HUES48 (cell line): ENCODE results near the gene SDK1.

Experiments used
- H3K27ac ChIP-seq: one replicate; pipeline ENCODE4 v1.7.0; 2013; ENCODE audit warnings: low read depth, low read length, inconsistent platforms
- H3K27me3 ChIP-seq: 2 replicates; pipeline ENCODE4 v1.6.1; 2013; ENCODE audit warnings: mild to moderate bottlenecking, low read length; ENCODE audit not compliant: control insufficient read depth, insufficient read depth
- H3K36me3 ChIP-seq: 2 replicates; pipeline ENCODE4 v1.6.1; 2013; ENCODE audit warnings: low read length; ENCODE audit not compliant: control insufficient read depth, insufficient read depth
- H3K4me1 ChIP-seq: 2 replicates; pipeline ENCODE4 v1.6.1; 2013; ENCODE audit warnings: mild to moderate bottlenecking, low read length; ENCODE audit not compliant: control insufficient read depth, insufficient read depth
- H3K4me3 ChIP-seq: 2 replicates; pipeline ENCODE4 v1.5.1; 2013; ENCODE audit warnings: mild to moderate bottlenecking, low read depth, low read length
- H3K9ac ChIP-seq: 2 replicates; pipeline ENCODE4 v1.6.1; 2013; ENCODE audit warnings: mild to moderate bottlenecking, low read depth, low read length, moderate library complexity
- H3K9me3 ChIP-seq: 2 replicates; pipeline ENCODE4 v1.6.1; 2013; ENCODE audit warnings: low read length; ENCODE audit not compliant: control insufficient read depth, insufficient read depth

Gene SDK1

DNA sequence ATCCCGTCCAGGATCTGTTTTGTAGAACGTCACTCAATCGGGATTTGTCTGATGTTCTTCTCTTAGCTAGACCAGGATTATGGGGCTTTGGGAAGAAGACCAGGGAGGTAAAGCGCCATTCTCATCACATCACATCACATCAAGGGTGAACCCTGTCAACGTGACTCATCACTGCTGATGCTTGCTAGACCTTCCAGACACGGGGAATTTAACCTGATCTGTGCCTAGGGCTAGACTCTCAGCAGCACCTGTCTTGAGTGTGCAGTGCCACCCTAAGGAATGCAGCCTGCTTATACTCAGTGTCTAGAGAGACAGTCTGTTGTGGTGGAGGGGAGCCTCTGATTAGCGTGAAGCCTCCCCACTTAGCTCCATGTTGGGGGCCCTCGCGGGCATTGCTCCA is 702.5 kb downstream of the SDK1 start:
- Histone ChIP-seq H3K4me1 (peaks cover 13% of the 10 kb centered on the region; the same call in 1 of the 2 replicates), H3K27ac (no peak overlapping the region), H3K9ac (no peak overlapping the region), H3K27me3 (no peaks in the 10 kb centered on the region), H3K9me3 (no peaks in the 10 kb centered on the region), H3K4me3 (no peak overlapping the region), H3K36me3 (no peaks in the 10 kb centered on the region)

- no peaks in the 10 kb centered on the region for H3K9me3 ChIP-seq
- H3K27me3 ChIP-seq: no peaks in the 10 kb centered on the region
- no peak overlapping the region for H3K27ac ChIP-seq
- H3K4me1 ChIP-seq: peaks cover 41% of the 10 kb centered on the region
- H3K36me3 ChIP-seq: no peaks in the 10 kb centered on the region
- H3K4me3 ChIP-seq: no peak overlapping the region
- H3K9ac ChIP-seq: no peak overlapping the region
Measured at GRCh38 chr7:4006687-4007086, 705.6 kb downstream of the SDK1 start.

GRCh38 chr7:4009211-4010060 is 708.4 kb downstream of the SDK1 start:
- Histone ChIP-seq H3K4me3 (no peak overlapping the region), H3K4me1 (peaks cover 46% of the 10 kb centered on the region), H3K36me3 (no peaks in the 10 kb centered on the region), H3K27me3 (no peaks in the 10 kb centered on the region), H3K27ac (no peak overlapping the region), H3K9ac (no peak overlapping the region), H3K9me3 (no peaks in the 10 kb centered on the region)

DNA sequence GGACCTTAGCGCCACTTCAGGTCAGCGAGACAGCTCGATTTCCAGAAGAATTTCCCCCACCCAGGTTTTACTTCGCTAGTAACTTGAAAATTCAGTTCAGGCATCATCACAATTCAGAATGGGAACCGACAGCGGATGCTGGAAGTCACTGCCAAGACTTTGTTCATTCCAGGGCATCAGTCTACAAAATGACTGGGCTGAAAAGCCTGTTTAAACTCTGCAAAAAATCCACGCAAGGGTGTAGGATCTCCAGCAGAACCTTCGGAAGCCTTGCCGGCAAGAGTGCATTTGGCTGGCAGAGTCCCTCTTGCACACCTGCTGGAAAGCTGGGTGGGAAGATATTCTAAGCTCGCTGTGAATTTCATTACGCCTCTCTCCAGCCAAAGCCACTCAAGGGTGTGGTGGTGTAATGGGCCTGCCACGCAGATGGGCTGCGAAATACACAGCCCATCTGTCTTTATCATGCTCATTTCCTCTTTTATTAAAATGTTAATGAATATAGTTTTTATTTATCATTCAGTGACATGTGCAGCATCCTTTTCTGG is 709.1 kb downstream of the SDK1 start:
- H3K27me3 ChIP-seq: no peaks in the 10 kb centered on the region
- H3K27ac ChIP-seq: no peak overlapping the region
- no peaks in the 10 kb centered on the region for H3K36me3 ChIP-seq
- H3K4me3 ChIP-seq: no peak overlapping the region
- H3K9me3 ChIP-seq: no peaks in the 10 kb centered on the region
- peaks cover 46% of the 10 kb centered on the region for H3K4me1 ChIP-seq
- no peak overlapping the region for H3K9ac ChIP-seq

DNA sequence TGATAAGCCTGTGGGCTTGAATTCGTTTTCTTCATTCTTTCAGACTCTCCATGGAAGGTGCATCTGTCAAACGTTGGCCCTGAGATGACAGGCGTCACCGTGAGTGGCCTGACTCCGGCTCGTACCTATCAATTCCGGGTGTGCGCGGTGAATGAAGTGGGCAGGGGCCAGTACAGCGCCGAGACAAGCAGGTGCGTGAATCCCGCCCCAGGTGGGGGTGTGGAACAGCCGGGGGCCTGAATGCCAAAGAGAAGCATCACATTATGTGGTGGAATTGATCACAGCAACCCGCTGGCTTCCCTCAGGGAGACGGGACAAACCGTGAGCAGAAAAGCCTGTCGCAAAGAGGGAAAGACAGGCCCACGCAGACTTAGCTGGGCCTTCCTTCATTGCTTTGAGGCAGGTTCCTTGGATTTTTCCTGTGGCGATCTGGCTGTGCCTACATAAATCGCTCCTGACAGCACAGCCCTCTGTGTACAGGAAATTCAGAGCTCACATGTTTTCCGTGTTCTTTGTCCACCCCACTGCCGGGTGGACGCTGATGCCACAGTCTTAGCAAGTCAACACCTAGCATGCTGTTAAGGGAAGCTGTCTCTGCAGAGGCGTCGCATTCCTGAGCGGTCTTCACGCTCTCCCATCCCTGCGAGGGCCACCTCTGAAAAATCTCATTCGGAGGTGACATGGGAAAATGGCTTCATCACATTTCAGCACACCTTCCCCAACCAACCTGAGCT is 710.0 kb downstream of the SDK1 start:
- no peak overlapping the region for H3K9ac ChIP-seq
- no peaks in the 10 kb centered on the region for H3K27me3 ChIP-seq
- no peaks in the 10 kb centered on the region for H3K36me3 ChIP-seq
- peaks cover 45% of the 10 kb centered on the region for H3K4me1 ChIP-seq
- no peak overlapping the region for H3K4me3 ChIP-seq
- no peaks in the 10 kb centered on the region for H3K9me3 ChIP-seq
- H3K27ac ChIP-seq: no peak overlapping the region

DNA sequence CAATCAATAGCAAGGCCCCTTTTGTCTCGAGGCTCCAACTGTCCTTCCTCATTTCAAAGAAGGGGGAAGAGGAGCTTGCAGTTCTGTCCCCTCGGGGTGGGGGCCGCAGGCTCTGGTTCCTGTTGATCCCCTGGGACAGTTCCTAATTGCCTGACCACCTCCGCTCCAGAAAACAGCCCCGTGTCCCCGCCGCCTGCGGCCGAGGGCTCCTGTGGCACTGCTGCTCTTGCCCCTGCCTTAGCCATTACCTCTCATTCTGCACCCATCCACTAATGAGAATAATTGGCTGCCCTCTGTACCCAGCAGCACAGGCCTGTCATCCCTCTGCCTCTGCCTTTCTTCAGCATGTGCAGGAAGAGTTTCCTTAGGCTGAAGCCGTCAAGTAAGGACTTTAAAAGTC is 712.7 kb downstream of the SDK1 start:
- Histone ChIP-seq H3K9me3 (no peaks in the 10 kb centered on the region), H3K4me3 (no peak overlapping the region), H3K4me1 (peaks cover 33% of the 10 kb centered on the region), H3K27ac (no peak overlapping the region), H3K9ac (no peak overlapping the region), H3K27me3 (no peaks in the 10 kb centered on the region), H3K36me3 (0 out of 2 replicates have a peak, but pooled peaks cover 3% of the 10 kb centered on the region)

GRCh38 chr7:4014346-4015050 is 713.4 kb downstream of the SDK1 start:
- 0 out of 2 replicates have a peak, but pooled peaks cover 3% of the 10 kb centered on the region for H3K36me3 ChIP-seq
- 0 out of 2 replicates have a peak, but pooled peaks cover 6% of the 10 kb centered on the region for H3K9me3 ChIP-seq
- no peak overlapping the region for H3K9ac ChIP-seq
- peaks cover 25% of the 10 kb centered on the region for H3K4me1 ChIP-seq
- H3K27me3 ChIP-seq: no peaks in the 10 kb centered on the region
- no peak overlapping the region for H3K27ac ChIP-seq
- no peak overlapping the region for H3K4me3 ChIP-seq

- Histone ChIP-seq H3K9ac (no peak overlapping the region), H3K27me3 (no peaks in the 10 kb centered on the region), H3K4me1 (peaks cover 18% of the 10 kb centered on the region), H3K27ac (no peak overlapping the region), H3K9me3 (0 out of 2 replicates have a peak, but pooled peaks cover 7% of the 10 kb centered on the region), H3K4me3 (no peak overlapping the region), H3K36me3 (0 out of 2 replicates have a peak, but pooled peaks cover 3% of the 10 kb centered on the region)
Measured at GRCh38 chr7:4015371-4015770, 714.3 kb downstream of the SDK1 start.

- H3K36me3 ChIP-seq: 0 out of 2 replicates have a peak, but pooled peaks cover 3% of the 10 kb centered on the region
- peaks cover 12% of the 10 kb centered on the region for H3K4me1 ChIP-seq
- H3K27me3 ChIP-seq: no peaks in the 10 kb centered on the region
Measured at GRCh38 chr7:4015996-4016395, 714.9 kb downstream of the SDK1 start.

GRCh38 chr7:4017081-4017480 is 716.0 kb downstream of the SDK1 start:
- no peaks in the 10 kb centered on the region for H3K27me3 ChIP-seq
- peaks cover 1% of the 10 kb centered on the region; the same call in 1 of the 2 replicates for H3K4me1 ChIP-seq
- H3K36me3 ChIP-seq: 0 out of 2 replicates have a peak, but pooled peaks cover 3% of the 10 kb centered on the region
- no peak overlapping the region for H3K4me3 ChIP-seq
- no peak overlapping the region for H3K9ac ChIP-seq
- 0 out of 2 replicates have a peak, but pooled peaks cover 7% of the 10 kb centered on the region for H3K9me3 ChIP-seq
- no peak overlapping the region for H3K27ac ChIP-seq

More at GRCh38 chr7:4015996-4016395, 714.9 kb downstream of the SDK1 start:
- 0 out of 2 replicates have a peak, but pooled peaks cover 7% of the 10 kb centered on the region for H3K9me3 ChIP-seq
- H3K4me3 ChIP-seq: no peak overlapping the region
- H3K9ac ChIP-seq: no peak overlapping the region
- no peak overlapping the region for H3K27ac ChIP-seq
